Mammary epithelial cell (primary cell): ENCODE results near the gene NUDT14.

Experiments used
- EZH2 ChIP-seq: IDR thresholded peaks from 2 replicates; pipeline ENCODE4 v1.6.1; 2012; ENCODE audit warnings: low read length, inconsistent platforms, borderline replicate concordance
- TF ChIP-seq, protein P1 (sequence below), 2 donors: IDR thresholded peaks in 1 of 2; conservative IDR thresholded peaks in 1 of 2; 2 replicates each; pipeline ENCODE4 v1.5.1; 2011 to 2012; ENCODE audit warnings: inconsistent platforms in 2 of 2, low read length in 2 of 2, mild to moderate bottlenecking in 2 of 2, control low read depth in 1 of 2, low read depth in 1 of 2; ENCODE audit not compliant: insufficient read depth in 1 of 2; ENCODE audit errors: extremely low read depth in 1 of 2

DNA sequence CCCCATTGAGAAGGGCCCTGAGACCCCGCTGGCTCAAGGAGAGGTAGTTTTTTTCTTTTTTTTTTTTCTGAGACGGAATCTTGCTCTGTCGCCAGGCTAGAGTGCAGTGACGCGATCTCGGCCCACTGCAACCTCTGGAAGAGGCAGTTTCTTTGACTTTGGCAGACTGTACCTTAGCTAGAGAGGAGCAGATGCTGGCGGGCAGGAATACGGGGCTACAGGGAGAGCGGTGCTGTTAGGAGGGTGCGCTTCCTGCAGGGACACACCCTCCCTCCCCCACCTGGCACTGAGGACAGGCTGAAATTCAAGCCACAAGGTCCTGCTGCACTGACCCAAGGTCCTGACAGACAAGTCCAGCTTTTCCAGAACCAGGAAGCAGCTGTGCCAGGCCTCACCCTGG is 32.2 kb upstream of the NUDT14 start:
- TF ChIP-seq, protein P1, sequence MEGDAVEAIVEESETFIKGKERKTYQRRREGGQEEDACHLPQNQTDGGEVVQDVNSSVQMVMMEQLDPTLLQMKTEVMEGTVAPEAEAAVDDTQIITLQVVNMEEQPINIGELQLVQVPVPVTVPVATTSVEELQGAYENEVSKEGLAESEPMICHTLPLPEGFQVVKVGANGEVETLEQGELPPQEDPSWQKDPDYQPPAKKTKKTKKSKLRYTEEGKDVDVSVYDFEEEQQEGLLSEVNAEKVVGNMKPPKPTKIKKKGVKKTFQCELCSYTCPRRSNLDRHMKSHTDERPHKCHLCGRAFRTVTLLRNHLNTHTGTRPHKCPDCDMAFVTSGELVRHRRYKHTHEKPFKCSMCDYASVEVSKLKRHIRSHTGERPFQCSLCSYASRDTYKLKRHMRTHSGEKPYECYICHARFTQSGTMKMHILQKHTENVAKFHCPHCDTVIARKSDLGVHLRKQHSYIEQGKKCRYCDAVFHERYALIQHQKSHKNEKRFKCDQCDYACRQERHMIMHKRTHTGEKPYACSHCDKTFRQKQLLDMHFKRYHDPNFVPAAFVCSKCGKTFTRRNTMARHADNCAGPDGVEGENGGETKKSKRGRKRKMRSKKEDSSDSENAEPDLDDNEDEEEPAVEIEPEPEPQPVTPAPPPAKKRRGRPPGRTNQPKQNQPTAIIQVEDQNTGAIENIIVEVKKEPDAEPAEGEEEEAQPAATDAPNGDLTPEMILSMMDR (conservative IDR thresholded peaks at IDR 0.05 in 1 of 2, IDR thresholded peaks at IDR 0.05 in 1 of 2; ENCODE audit: extremely low read depth in 1 of 2, insufficient read depth in 1 of 2, low read depth in 1 of 2, low read length in 2 of 2): no peak
- TF ChIP-seq EZH2: no peak
